Ascending aorta (tissue), 2 donors: Measurements from ENCODE around the gene HDAC11. TPM values are rescaled to one million over a fixed set of nuclear protein-coding genes. Genes with fewer than 3 reads are reported as not detected.

Experiments used
- DNase-seq, 2 donors: peaks; one replicate each; pipeline ENCODE4 v3.0.0-alpha.2; 2019; ENCODE audit warnings: low spot score in 2 of 2
- H3K27ac ChIP-seq, 2 donors: fragments of 200-600 bp; sonication (generic); one replicate each; pipeline ENCODE4 v1.5.1; 2016 to 2017; ENCODE audit warnings: mild to moderate bottlenecking in 1 of 2
- H3K27me3 ChIP-seq: fragments of 200-600 bp; sonication (generic); one replicate; pipeline ENCODE4 v1.5.1; 2017
- H3K36me3 ChIP-seq, 2 donors: fragments of 200-600 bp; sonication (generic); one replicate each; pipeline ENCODE4 v1.5.1; 2016
- H3K4me1 ChIP-seq, 2 donors: fragments of 200-600 bp; sonication (generic); one replicate each; pipeline ENCODE4 v1.5.1; 2016 to 2017; ENCODE audit warnings: mild to moderate bottlenecking in 1 of 2
- H3K4me3 ChIP-seq, 2 donors: fragments of 200-600 bp; sonication (generic); one replicate each; pipeline ENCODE4 v1.5.1; 2016 to 2017; ENCODE audit warnings: mild to moderate bottlenecking in 1 of 2
- H3K9me3 ChIP-seq, 2 donors: fragments of 200-600 bp; sonication (generic); one replicate each; pipeline ENCODE4 v1.5.1; 2016
- intact Hi-C: fragments of 100-400 bp; cut with DNase I; formaldehyde crosslinking; loops from one replicate; pipeline ENCODE4 v1.15.1; 2023
- total RNA-seq: library from RNA; depleted of rRNA; stranded (reverse); fragments of >200 nt; gene quantifications from one replicate; pipeline ENCODE4 v1.1.0, GENCODE V29; 2016
- TF ChIP-seq, protein P1 (sequence below), 3 experiments: fragments of 200-600 bp in 2 of 3; fragments of 450-650 bp in 1 of 3; sonication (generic) in 2 of 3; IDR thresholded peaks; one replicate each; pipeline ENCODE4 v1.5.1; 2016 to 2019; ENCODE audit warnings: antibody characterized with exemption in 3 of 3, mild to moderate bottlenecking in 1 of 3, moderate library complexity in 1 of 3

The HDAC11 gene
- total RNA-seq, 1 donor from 2014 or later = 15.8 TPM

DNA sequence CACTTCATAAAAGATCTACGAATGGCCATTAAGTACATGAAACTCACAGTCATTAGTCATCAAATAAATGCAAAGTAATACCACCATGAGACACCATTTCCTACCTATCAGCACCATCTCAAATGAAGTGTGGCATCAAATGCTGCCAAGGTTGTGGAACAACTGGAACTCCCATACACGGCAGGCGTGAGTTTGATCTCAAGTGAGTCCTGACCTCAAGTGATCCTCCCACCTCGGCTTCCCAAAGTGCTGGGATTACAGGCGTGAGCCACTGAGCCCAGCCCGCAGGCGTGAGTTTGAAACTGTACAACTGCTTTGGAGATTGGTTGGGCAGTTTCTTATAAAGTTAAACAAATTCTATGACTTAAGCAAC is 28.8 kb upstream of the HDAC11 start:
- Histone ChIP-seq H3K4me3 (peak overlapping the region; percentile 54 to 68), H3K27me3 (no peaks in the 10 kb centered on the region), H3K36me3 (no peaks in the 10 kb centered on the region), H3K9me3 (no peaks in the 10 kb centered on the region), H3K4me1 (peaks cover 0 to 7% of the 10 kb centered on the region in 2 donors), H3K27ac (peak overlapping the region in 1 of 2 donors; percentile 71)
- no peak for DNase-seq
- intact Hi-C loops = loop anchor here (1.0 to 10.0 kb wide), 3 partner anchors 29 to 586 kb away; partner anchors contain the start of gene HDAC11
- TF ChIP-seq, protein P1, sequence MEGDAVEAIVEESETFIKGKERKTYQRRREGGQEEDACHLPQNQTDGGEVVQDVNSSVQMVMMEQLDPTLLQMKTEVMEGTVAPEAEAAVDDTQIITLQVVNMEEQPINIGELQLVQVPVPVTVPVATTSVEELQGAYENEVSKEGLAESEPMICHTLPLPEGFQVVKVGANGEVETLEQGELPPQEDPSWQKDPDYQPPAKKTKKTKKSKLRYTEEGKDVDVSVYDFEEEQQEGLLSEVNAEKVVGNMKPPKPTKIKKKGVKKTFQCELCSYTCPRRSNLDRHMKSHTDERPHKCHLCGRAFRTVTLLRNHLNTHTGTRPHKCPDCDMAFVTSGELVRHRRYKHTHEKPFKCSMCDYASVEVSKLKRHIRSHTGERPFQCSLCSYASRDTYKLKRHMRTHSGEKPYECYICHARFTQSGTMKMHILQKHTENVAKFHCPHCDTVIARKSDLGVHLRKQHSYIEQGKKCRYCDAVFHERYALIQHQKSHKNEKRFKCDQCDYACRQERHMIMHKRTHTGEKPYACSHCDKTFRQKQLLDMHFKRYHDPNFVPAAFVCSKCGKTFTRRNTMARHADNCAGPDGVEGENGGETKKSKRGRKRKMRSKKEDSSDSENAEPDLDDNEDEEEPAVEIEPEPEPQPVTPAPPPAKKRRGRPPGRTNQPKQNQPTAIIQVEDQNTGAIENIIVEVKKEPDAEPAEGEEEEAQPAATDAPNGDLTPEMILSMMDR (IDR thresholded peaks at IDR 0.05) = no peak

GRCh38 chr3:13452490-13453335 is 27.4 kb upstream of the HDAC11 start:
- DNase-seq = no peak
- peak overlapping the region; percentile 54 to 68 for H3K4me3 ChIP-seq
- H3K36me3 ChIP-seq = no peaks in the 10 kb centered on the region
- no peaks in the 10 kb centered on the region for H3K9me3 ChIP-seq
- TF ChIP-seq, protein P1 (IDR thresholded peaks at IDR 0.05) = peak; percentile 42 to 63 (median 56)
- H3K27me3 ChIP-seq = no peaks in the 10 kb centered on the region
- intact Hi-C loops = loop anchor here (1.0 to 10.0 kb wide), 2 partner anchors 360 to 588 kb away; no protein-coding TSS in a partner anchor
- H3K27ac ChIP-seq = peak overlapping the region; percentile 71 to 80
- H3K4me1 ChIP-seq = peaks cover 0 to 7% of the 10 kb centered on the region in 2 donors

DNA sequence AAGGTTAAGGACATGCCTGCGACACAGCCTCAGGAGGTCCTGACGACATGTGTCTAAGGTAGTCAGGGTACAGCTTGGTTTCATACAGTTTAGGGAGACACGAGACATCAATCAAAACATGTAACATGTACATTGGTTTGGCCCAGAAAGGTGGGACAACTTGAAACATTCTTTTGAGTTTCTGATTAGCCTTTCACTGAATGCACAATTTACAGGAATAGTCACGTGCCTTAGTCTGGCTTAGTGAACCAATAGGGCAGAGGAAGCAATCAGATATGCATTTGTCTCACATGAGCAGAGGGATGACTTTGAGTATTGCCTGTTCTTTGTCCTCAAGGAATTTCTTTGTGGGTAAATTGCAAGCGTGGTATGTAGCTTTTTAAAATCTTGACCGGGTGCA is 24.5 kb upstream of the HDAC11 start:
- peaks cover 0 to 7% of the 10 kb centered on the region in 2 donors for H3K4me1 ChIP-seq
- TF ChIP-seq, protein P1 (IDR thresholded peaks at IDR 0.05) = no peak
- H3K4me3 ChIP-seq = no peak overlapping the region
- H3K36me3 ChIP-seq = no peaks in the 10 kb centered on the region
- no peak overlapping the region for H3K27ac ChIP-seq
- intact Hi-C loops = loop anchor here (10.0 kb wide), 1 partner anchor 591 kb away; no protein-coding TSS in a partner anchor
- H3K27me3 ChIP-seq = no peaks in the 10 kb centered on the region
- no peaks in the 10 kb centered on the region for H3K9me3 ChIP-seq
- no peak for DNase-seq

DNA sequence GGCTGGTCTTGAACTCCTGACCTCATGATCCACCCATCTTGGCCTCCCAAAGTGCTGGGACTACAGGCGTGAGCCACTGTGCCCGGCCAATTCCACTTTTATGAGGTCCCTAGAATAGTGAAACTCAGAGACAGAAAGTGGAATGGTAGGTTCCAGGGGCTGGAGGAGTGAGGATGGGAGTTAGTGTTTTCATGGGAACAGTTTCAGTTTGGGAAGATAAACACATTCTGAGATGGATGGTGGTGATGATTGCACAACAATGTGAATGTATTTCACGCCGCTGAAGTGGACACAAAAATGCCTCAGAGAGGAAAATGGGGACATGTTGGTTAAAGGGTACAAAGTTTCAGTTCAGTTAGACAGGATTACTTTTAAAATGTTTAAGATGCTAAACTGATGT is 22.5 kb upstream of the HDAC11 start:
- intact Hi-C loops = loop anchor here (10.0 kb wide), 1 partner anchor 593 kb away; no protein-coding TSS in a partner anchor
- no peaks in the 10 kb centered on the region for H3K36me3 ChIP-seq
- no peaks in the 10 kb centered on the region for H3K27me3 ChIP-seq
- no peaks in the 10 kb centered on the region for H3K4me1 ChIP-seq
- no peak overlapping the region for H3K27ac ChIP-seq
- H3K4me3 ChIP-seq = no peak overlapping the region
- TF ChIP-seq, protein P1 (IDR thresholded peaks at IDR 0.05) = no peak
- DNase-seq = no peak
- no peaks in the 10 kb centered on the region for H3K9me3 ChIP-seq

GRCh38 chr3:13459605-13460340 is 20.3 kb upstream of the HDAC11 start:
- TF ChIP-seq, protein P1 (IDR thresholded peaks at IDR 0.05) = no peak
- H3K27me3 ChIP-seq = no peaks in the 10 kb centered on the region
- no peaks in the 10 kb centered on the region for H3K36me3 ChIP-seq
- DNase-seq = no peak
- H3K9me3 ChIP-seq = no peaks in the 10 kb centered on the region
- intact Hi-C loops = loop anchor here (10.0 kb wide), 1 partner anchor 595 kb away; no protein-coding TSS in a partner anchor
- H3K4me1 ChIP-seq = no peaks in the 10 kb centered on the region
- no peak overlapping the region for H3K27ac ChIP-seq
- no peak overlapping the region for H3K4me3 ChIP-seq
